ENCODE measurements around the gene SAP30L.

GRCh38 chr5:154482528-154483449 lies 37.0 kb downstream of the SAP30L start:
- no peak for TF ChIP-seq POLR2A (IDR thresholded peaks at IDR 0.05)
- TF ChIP-seq CTCF (IDR thresholded peaks at IDR 0.05), result no peak

Measured in Peyer's patch (tissue), 4 donors.